Right lobe of liver (tissue), 4 donors: Measurements from ENCODE around the gene HTR3A.

Source experiments
- POLR2A ChIP-seq: fragments of 450-650 bp; IDR thresholded peaks from one replicate; pipeline ENCODE4 v1.6.1; 2017; ENCODE audit warnings: antibody characterized with exemption, mild to moderate bottlenecking
- TF ChIP-seq, protein P1 (sequence below), 4 donors: fragments of 200-600 bp in 3 of 4; fragments of 450-650 bp in 1 of 4; IDR thresholded peaks; one replicate each; pipeline versions ENCODE4 v1.5.1 to v1.8.0; 2016 to 2022; ENCODE audit warnings: antibody characterized with exemption in 4 of 4, mild to moderate bottlenecking in 2 of 4
- donor health status: DM: no; HTN: no; CAD: no.
- donor health status: DM: no; HTN: no; CAD: no.
- donor health status: DM: no; HTN: yes; CAD: no.

GRCh38 chr11:114017723-114018122, 42.8 kb downstream of the HTR3A start:
- TF ChIP-seq, protein P1, sequence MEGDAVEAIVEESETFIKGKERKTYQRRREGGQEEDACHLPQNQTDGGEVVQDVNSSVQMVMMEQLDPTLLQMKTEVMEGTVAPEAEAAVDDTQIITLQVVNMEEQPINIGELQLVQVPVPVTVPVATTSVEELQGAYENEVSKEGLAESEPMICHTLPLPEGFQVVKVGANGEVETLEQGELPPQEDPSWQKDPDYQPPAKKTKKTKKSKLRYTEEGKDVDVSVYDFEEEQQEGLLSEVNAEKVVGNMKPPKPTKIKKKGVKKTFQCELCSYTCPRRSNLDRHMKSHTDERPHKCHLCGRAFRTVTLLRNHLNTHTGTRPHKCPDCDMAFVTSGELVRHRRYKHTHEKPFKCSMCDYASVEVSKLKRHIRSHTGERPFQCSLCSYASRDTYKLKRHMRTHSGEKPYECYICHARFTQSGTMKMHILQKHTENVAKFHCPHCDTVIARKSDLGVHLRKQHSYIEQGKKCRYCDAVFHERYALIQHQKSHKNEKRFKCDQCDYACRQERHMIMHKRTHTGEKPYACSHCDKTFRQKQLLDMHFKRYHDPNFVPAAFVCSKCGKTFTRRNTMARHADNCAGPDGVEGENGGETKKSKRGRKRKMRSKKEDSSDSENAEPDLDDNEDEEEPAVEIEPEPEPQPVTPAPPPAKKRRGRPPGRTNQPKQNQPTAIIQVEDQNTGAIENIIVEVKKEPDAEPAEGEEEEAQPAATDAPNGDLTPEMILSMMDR (IDR thresholded peaks at IDR 0.05), result no peak
- no peak for TF ChIP-seq POLR2A
